ENCODE results near the gene PARP8. TPM values are rescaled to one million over a fixed set of nuclear protein-coding genes. Genes with fewer than 3 reads are reported as not detected.

PARP8 gene
- total RNA-seq, 1 experiment from 2014 or later = 44.1 TPM

DNA sequence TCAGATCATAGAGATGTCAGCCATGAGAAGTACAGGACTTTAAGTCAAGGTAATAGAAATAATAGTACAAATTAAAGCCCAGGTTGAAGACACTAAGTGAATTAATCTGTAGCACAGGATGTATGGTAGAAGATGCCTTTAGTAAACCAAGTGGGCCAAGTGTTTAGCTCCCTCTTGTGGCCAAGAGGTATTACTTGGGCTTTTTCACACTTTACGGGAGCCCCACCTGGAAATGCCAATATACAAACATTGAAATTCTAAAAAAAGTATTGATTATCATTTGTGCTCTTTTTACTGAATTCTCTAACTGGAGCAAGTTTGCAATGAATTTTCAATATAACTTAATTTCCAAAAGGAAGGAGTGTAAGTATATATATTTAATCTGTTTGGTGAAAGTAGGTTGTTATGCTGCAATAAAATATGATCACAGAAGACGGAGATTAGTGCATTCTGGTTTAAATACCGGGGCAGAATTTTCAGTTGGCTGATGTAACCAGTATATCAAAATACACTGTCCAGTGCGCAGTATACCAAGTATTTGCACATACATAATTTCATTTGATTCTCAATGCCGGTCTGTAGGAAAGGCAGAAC lies 84.7 kb downstream of the PARP8 start:
- DNase-seq = peak; percentile 20
- intact Hi-C loops (cut with micrococcal nuclease; ENCODE audit: unreplicated experiment) = loop anchor here (2.0 to 5.0 kb wide), 4 partner anchors 82 to 424 kb away; partner anchors contain the start of gene EMB
- H3K4me3 Mint-ChIP-seq (ENCODE audit: low read depth, unreplicated experiment) = no peak overlapping the region
- no peak overlapping the region for H3K27ac Mint-ChIP-seq (ENCODE audit: unreplicated experiment)
- H3K9me3 Mint-ChIP-seq (ENCODE audit: low read depth, unreplicated experiment) = no peaks in the 10 kb centered on the region
- H3K27me3 Mint-ChIP-seq (ENCODE audit: unreplicated experiment) = no peaks in the 10 kb centered on the region
- peaks cover 21% of the 10 kb centered on the region for H3K4me1 Mint-ChIP-seq (ENCODE audit: low read depth, unreplicated experiment)
- no TSS peak for BruUV-seq (replicated peaks)
- TF ChIP-seq, protein P1, sequence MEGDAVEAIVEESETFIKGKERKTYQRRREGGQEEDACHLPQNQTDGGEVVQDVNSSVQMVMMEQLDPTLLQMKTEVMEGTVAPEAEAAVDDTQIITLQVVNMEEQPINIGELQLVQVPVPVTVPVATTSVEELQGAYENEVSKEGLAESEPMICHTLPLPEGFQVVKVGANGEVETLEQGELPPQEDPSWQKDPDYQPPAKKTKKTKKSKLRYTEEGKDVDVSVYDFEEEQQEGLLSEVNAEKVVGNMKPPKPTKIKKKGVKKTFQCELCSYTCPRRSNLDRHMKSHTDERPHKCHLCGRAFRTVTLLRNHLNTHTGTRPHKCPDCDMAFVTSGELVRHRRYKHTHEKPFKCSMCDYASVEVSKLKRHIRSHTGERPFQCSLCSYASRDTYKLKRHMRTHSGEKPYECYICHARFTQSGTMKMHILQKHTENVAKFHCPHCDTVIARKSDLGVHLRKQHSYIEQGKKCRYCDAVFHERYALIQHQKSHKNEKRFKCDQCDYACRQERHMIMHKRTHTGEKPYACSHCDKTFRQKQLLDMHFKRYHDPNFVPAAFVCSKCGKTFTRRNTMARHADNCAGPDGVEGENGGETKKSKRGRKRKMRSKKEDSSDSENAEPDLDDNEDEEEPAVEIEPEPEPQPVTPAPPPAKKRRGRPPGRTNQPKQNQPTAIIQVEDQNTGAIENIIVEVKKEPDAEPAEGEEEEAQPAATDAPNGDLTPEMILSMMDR (IDR thresholded peaks at IDR 0.05; ENCODE audit: unreplicated experiment) = peak; percentile 66
- H3K36me3 Mint-ChIP-seq (ENCODE audit: insufficient read depth, unreplicated experiment) = no peaks in the 10 kb centered on the region
- CTCF ChIA-PET = interaction anchor here (0.9 kb wide), 1 partner anchor 70 kb away, joined by 3 read pairs; no protein-coding TSS in a partner anchor

DNA sequence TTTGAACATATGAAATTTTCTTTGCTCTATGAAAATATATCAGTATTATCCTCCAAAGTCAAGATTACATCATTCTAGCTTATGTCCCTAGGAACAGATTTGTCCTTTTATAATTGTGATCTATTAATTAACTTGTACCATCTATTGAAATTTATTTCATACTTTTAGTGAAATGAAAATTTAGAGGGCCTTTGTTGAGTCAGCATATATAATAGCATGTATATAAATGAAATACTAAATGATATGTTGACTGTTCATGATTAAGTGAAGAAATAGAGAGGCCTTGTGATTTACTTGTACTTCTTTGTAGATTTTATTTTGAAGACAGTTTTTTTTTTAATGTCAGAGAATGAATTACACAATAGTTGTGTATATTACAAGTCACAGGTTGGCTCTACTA lies 86.4 kb downstream of the PARP8 start:
- no peaks in the 10 kb centered on the region for H3K36me3 Mint-ChIP-seq (ENCODE audit: insufficient read depth, unreplicated experiment)
- H3K4me1 Mint-ChIP-seq (ENCODE audit: low read depth, unreplicated experiment) = peaks cover 14% of the 10 kb centered on the region
- no peak overlapping the region for H3K4me3 Mint-ChIP-seq (ENCODE audit: low read depth, unreplicated experiment)
- TF ChIP-seq, protein P1 (IDR thresholded peaks at IDR 0.05; ENCODE audit: unreplicated experiment) = no peak
- DNase-seq = no peak
- CTCF ChIA-PET = no interaction called here
- H3K9me3 Mint-ChIP-seq (ENCODE audit: low read depth, unreplicated experiment) = no peaks in the 10 kb centered on the region
- H3K27ac Mint-ChIP-seq (ENCODE audit: unreplicated experiment) = no peak overlapping the region
- H3K27me3 Mint-ChIP-seq (ENCODE audit: unreplicated experiment) = no peaks in the 10 kb centered on the region
- no TSS peak for BruUV-seq (replicated peaks)
- intact Hi-C loops (cut with micrococcal nuclease; ENCODE audit: unreplicated experiment) = loop anchor here (5.0 kb wide), 3 partner anchors 240 to 425 kb away; partner anchors contain the start of gene EMB

DNA sequence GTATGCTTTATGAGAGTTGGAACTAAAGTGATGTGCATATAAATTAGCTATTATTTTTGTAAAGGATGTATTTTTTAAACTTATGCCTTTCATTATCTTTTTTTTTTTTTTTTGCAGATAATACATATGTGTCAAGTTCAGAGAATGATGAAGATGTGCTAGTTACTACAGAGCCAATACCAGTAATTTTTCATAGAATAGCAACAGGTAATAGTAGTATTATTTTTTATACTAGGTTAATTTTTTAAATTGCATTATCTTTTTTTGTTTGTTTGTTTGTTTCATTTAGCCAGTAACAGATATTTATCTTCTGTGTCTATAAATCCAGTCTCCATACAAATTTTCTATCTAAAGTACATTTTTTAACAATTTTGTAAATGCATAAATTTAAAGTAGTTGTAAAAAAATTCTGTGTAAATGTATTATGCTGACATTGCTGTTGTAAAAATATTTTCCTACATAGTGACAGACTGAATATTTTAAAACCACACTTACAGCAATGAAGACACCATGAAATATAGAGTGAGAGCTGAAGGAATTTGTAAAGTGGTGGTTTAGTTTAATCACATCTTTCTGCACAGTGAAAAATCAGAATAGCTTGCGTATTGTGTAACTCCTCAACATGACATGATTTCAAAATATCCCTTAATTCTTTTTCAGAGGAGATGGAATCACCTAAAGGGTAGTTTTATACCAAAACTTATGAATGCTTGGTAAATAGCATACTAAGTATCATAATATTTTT lies 93.3 kb downstream of the PARP8 start:
- CTCF ChIA-PET = interaction anchor here (0.6 kb wide), 2 partner anchors 9 to 1343 kb away, joined by 3 to 4 read pairs; no protein-coding TSS in a partner anchor
- no TSS peak for BruUV-seq (replicated peaks)

DNA sequence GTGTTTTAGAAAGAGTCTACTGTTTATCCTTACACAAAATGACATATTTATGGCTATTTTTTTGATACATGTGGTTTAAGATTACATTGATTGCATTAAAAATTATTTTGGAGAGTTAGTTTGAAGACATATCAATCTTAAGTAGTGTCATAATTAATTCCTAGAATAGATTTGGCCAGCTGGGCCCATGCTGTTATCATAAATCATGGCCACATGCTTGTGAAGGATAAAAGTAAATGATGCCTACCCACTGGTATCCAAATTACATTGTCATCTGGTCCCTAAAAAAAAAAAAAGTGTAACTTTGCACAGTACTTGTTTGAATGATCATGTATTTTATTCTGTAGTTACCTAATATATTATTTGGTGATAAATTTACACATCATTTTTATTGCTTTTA lies 96.9 kb downstream of the PARP8 start:
- Mint-ChIP-seq H3K4me1 (ENCODE audit: low read depth, unreplicated experiment) (no peaks in the 10 kb centered on the region), H3K36me3 (ENCODE audit: insufficient read depth, unreplicated experiment) (peaks cover 3% of the 10 kb centered on the region), H3K4me3 (ENCODE audit: low read depth, unreplicated experiment) (no peak overlapping the region), H3K27ac (ENCODE audit: unreplicated experiment) (no peak overlapping the region), H3K27me3 (ENCODE audit: unreplicated experiment) (no peaks in the 10 kb centered on the region), H3K9me3 (ENCODE audit: low read depth, unreplicated experiment) (no peaks in the 10 kb centered on the region)
- CTCF ChIA-PET = interaction anchor here (0.8 kb wide), 1 partner anchor 18 kb away, joined by 3 read pairs; no protein-coding TSS in a partner anchor
- DNase-seq = no peak
- BruUV-seq (replicated peaks) = no TSS peak
- TF ChIP-seq, protein P1 (IDR thresholded peaks at IDR 0.05; ENCODE audit: unreplicated experiment) = no peak
- intact Hi-C loops (cut with micrococcal nuclease; ENCODE audit: unreplicated experiment) = no loop called here

More for the DNA sequence above, 93.3 kb downstream of the PARP8 start:
- Mint-ChIP-seq H3K27me3 (ENCODE audit: unreplicated experiment) (no peaks in the 10 kb centered on the region), H3K4me3 (ENCODE audit: low read depth, unreplicated experiment) (no peak overlapping the region), H3K9me3 (ENCODE audit: low read depth, unreplicated experiment) (no peaks in the 10 kb centered on the region), H3K36me3 (ENCODE audit: insufficient read depth, unreplicated experiment) (peaks cover 3% of the 10 kb centered on the region), H3K27ac (ENCODE audit: unreplicated experiment) (no peak overlapping the region), H3K4me1 (ENCODE audit: low read depth, unreplicated experiment) (no peaks in the 10 kb centered on the region)
- intact Hi-C loops (cut with micrococcal nuclease; ENCODE audit: unreplicated experiment) = no loop called here
- DNase-seq = no peak
- TF ChIP-seq, protein P1 (IDR thresholded peaks at IDR 0.05; ENCODE audit: unreplicated experiment) = no peak

Data from Calu3 (cell line).